DND-41 (cell line): Measurements from ENCODE around the gene SNX25.

Source experiments
- ATAC-seq: fragments of 200-7000 bp; cut with Tn5 transposase; 3 replicates; pipeline ENCODE4 v1.9.1; 2021; ENCODE audit warnings: low read depth; ENCODE audit not compliant: insufficient read depth
- DNase-seq: peaks from one replicate; pipeline ENCODE4 v3.0.0-alpha.2; 2020
- H2AFZ ChIP-seq: 2 replicates; pipeline ENCODE4 v1.6.0; 2012; ENCODE audit warnings: low read depth, low read length
- H3K27ac ChIP-seq: 2 replicates; pipeline ENCODE4 v1.5.1; 2012; ENCODE audit warnings: low read length, inconsistent platforms
- H3K27me3 ChIP-seq: fragments of 200-600 bp; sonication (generic); 2 replicates; pipeline ENCODE4 v1.6.0; 2012; ENCODE audit warnings: low read length, mild to moderate bottlenecking, inconsistent platforms; ENCODE audit not compliant: insufficient read depth, poor library complexity
- H3K36me3 ChIP-seq: 2 replicates; pipeline ENCODE4 v1.5.1; 2012; ENCODE audit warnings: low read length, inconsistent platforms; ENCODE audit not compliant: insufficient read depth
- H3K4me1 ChIP-seq: 2 replicates; pipeline ENCODE4 v1.5.1; 2012; ENCODE audit warnings: mild to moderate bottlenecking, low read length; ENCODE audit not compliant: insufficient read depth
- H3K4me2 ChIP-seq: 2 replicates; pipeline ENCODE4 v1.6.0; 2012; ENCODE audit warnings: mild to moderate bottlenecking, moderate library complexity, low read length, inconsistent platforms; ENCODE audit not compliant: insufficient read depth
- H3K4me3 ChIP-seq, 2 experiments: fragments of 200-600 bp in 1 of 2; shearing (Covaris generic) in 1 of 2; 2 replicates each; pipeline ENCODE4 v1.5.1; 2012 to 2016; ENCODE audit warnings: inconsistent platforms in 2 of 2, low read length in 2 of 2, mild to moderate bottlenecking in 2 of 2, low read depth in 1 of 2, moderate library complexity in 1 of 2
- H3K79me2 ChIP-seq: 2 replicates; pipeline ENCODE4 v1.6.0; 2012; ENCODE audit warnings: low read length, inconsistent platforms; ENCODE audit not compliant: insufficient read depth
- H3K9ac ChIP-seq: 2 replicates; pipeline ENCODE4 v1.6.0; 2012; ENCODE audit warnings: low read depth, mild to moderate bottlenecking, inconsistent platforms, low read length, moderate library complexity
- H3K9me3 ChIP-seq: 2 replicates; pipeline ENCODE4 v1.5.1; 2012; ENCODE audit warnings: low read length, moderate library complexity, mild to moderate bottlenecking, inconsistent platforms; ENCODE audit not compliant: insufficient read depth, severe bottlenecking
- H4K20me1 ChIP-seq: 2 replicates; pipeline ENCODE4 v1.6.0; 2012; ENCODE audit warnings: low read length; ENCODE audit not compliant: insufficient read depth
- EZH2 ChIP-seq: IDR thresholded peaks from 3 replicates; pipeline ENCODE4 v1.6.1; 2012; ENCODE audit warnings: borderline replicate concordance, low read depth, mild to moderate bottlenecking, moderate library complexity, low read length, inconsistent platforms; ENCODE audit not compliant: severe bottlenecking
- TF ChIP-seq, protein P1 (sequence below): IDR thresholded peaks from 2 replicates; pipeline ENCODE4 v1.5.1; 2012; ENCODE audit warnings: borderline replicate concordance, low read length, moderate library complexity, mild to moderate bottlenecking; ENCODE audit not compliant: poor library complexity, severe bottlenecking; ENCODE audit errors: extremely low read depth

Gene SNX25

DNA sequence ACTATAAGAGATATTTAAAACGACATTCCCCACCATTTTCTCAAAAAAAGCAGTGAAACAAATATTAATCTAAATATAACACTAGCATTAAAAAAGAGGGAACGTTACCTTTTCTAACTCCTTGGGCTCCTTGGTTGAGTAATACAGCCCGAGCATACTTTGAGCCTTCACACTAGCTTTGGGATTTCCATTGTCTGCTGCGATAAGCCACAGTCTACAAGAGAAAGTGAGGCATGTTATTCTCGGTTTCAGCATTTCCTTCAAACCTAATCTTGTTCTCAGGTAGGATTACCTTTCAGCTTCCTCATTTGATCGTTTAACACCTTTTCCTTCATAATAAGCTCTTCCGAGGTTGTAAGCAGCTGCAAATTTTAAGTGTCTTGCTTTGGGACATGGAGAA is 164.6 kb downstream of the SNX25 start:
- Histone ChIP-seq H2AFZ (no peak overlapping the region), H3K4me3 (no peak overlapping the region), H3K36me3 (no peaks in the 10 kb centered on the region), H3K4me2 (no peak overlapping the region), H4K20me1 (no peaks in the 10 kb centered on the region), H3K9me3 (no peaks in the 10 kb centered on the region), H3K4me1 (no peaks in the 10 kb centered on the region), H3K27me3 (no peaks in the 10 kb centered on the region), H3K9ac (no peak overlapping the region), H3K79me2 (no peaks in the 10 kb centered on the region), H3K27ac (no peak overlapping the region)
- no peak for ATAC-seq
- DNase-seq: no peak
- TF ChIP-seq, protein P1, sequence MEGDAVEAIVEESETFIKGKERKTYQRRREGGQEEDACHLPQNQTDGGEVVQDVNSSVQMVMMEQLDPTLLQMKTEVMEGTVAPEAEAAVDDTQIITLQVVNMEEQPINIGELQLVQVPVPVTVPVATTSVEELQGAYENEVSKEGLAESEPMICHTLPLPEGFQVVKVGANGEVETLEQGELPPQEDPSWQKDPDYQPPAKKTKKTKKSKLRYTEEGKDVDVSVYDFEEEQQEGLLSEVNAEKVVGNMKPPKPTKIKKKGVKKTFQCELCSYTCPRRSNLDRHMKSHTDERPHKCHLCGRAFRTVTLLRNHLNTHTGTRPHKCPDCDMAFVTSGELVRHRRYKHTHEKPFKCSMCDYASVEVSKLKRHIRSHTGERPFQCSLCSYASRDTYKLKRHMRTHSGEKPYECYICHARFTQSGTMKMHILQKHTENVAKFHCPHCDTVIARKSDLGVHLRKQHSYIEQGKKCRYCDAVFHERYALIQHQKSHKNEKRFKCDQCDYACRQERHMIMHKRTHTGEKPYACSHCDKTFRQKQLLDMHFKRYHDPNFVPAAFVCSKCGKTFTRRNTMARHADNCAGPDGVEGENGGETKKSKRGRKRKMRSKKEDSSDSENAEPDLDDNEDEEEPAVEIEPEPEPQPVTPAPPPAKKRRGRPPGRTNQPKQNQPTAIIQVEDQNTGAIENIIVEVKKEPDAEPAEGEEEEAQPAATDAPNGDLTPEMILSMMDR: no peak
- TF ChIP-seq EZH2: no peak

DNA sequence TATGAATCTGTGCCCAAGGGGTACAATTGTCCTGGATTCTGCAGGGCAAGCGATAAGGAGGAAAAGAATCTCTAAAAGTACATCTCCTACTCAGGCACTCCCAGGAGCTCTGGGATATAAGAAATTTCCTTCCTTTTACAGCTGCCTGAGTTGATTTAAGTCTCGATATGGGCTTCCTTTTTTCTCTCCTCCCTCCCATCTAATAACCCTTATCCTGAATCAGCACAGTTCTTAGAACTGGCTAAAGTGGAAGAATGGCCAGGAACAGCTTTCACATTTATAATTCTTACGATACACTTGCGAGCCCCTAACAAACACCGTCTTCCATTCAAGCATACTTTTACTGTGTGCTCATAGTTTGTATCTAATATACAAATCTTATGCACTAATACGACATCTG is 165.2 kb downstream of the SNX25 start:
- no peak overlapping the region for H3K4me3 ChIP-seq
- H3K9ac ChIP-seq: no peak overlapping the region
- TF ChIP-seq, protein P1: no peak
- no peak for TF ChIP-seq EZH2
- H4K20me1 ChIP-seq: no peaks in the 10 kb centered on the region
- H3K27me3 ChIP-seq: no peaks in the 10 kb centered on the region
- DNase-seq: no peak
- no peaks in the 10 kb centered on the region for H3K4me1 ChIP-seq
- H3K4me2 ChIP-seq: no peak overlapping the region
- H2AFZ ChIP-seq: no peak overlapping the region
- ATAC-seq: no peak
- no peak overlapping the region for H3K27ac ChIP-seq
- H3K9me3 ChIP-seq: no peaks in the 10 kb centered on the region
- H3K36me3 ChIP-seq: no peaks in the 10 kb centered on the region
- H3K79me2 ChIP-seq: no peaks in the 10 kb centered on the region

DNA sequence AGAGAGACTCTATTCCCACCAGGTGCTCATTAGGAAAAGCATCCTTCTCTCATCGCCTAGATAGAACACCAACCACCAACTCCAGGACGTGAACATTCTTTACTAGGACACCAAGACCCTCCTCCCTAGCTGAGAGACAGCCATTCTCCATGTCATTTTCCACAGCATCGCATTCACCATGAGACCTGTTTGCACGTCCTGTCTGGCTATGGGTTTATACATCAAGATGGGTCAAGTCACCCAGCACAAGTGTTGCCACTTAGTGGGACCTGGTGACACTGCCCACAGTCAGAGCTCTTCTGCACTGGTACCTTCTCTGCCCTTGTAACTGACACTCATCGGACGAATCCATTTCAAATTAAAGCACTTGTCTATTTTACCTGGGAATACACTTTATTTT is 168.9 kb downstream of the SNX25 start:
- no peak for TF ChIP-seq EZH2
- TF ChIP-seq, protein P1: no peak
- no peaks in the 10 kb centered on the region for H3K36me3 ChIP-seq
- no peak overlapping the region for H3K4me2 ChIP-seq
- no peaks in the 10 kb centered on the region for H3K9me3 ChIP-seq
- H2AFZ ChIP-seq: no peak overlapping the region
- H3K79me2 ChIP-seq: no peaks in the 10 kb centered on the region
- peaks cover 3% of the 10 kb centered on the region for H3K27me3 ChIP-seq
- no peaks in the 10 kb centered on the region for H3K4me1 ChIP-seq
- ATAC-seq (no peak), DNase-seq (no peak)
- H4K20me1 ChIP-seq: no peaks in the 10 kb centered on the region
- H3K4me3 ChIP-seq: no peak overlapping the region
- H3K27ac ChIP-seq: no peak overlapping the region
- no peak overlapping the region for H3K9ac ChIP-seq
